HG03558 (cell line): Measurements from ENCODE around the gene SOX8.

ENCODE experiments used
- ATAC-seq: cut with Tn5 transposase; IDR thresholded peaks from one replicate; pipeline ENCODE4 v1.9.1; 2021; ENCODE audit warnings: moderate number of reproducible peaks; ENCODE audit not compliant: unreplicated experiment; ENCODE audit errors: extremely low read depth

Gene SOX8

GRCh38 chr16:1036166-1036565 is 54.6 kb downstream of the SOX8 start:
- no peak for ATAC-seq
